ENCODE data around the gene ADAM12.

DNA sequence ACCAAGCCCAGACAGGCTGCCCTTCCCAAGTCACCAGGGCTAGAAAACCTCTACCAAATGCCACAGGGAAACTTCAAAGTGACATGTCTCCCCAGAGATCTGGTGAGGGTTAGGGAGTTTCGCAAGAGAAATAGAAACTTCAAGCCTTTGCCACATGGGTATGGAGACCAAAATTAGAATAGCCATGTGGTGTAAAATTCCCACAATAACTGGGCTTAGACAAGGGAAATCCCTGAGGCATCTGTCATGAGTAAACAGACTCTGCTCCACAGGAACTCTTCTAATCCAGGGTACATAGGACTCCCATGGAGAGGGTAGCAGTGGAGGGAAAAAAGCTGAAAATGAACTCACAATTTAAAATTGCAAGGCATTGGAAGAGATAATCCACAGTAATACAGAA lies 14.3 kb downstream of the ADAM12 start:
- TF ChIP-seq, protein P1, sequence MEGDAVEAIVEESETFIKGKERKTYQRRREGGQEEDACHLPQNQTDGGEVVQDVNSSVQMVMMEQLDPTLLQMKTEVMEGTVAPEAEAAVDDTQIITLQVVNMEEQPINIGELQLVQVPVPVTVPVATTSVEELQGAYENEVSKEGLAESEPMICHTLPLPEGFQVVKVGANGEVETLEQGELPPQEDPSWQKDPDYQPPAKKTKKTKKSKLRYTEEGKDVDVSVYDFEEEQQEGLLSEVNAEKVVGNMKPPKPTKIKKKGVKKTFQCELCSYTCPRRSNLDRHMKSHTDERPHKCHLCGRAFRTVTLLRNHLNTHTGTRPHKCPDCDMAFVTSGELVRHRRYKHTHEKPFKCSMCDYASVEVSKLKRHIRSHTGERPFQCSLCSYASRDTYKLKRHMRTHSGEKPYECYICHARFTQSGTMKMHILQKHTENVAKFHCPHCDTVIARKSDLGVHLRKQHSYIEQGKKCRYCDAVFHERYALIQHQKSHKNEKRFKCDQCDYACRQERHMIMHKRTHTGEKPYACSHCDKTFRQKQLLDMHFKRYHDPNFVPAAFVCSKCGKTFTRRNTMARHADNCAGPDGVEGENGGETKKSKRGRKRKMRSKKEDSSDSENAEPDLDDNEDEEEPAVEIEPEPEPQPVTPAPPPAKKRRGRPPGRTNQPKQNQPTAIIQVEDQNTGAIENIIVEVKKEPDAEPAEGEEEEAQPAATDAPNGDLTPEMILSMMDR (IDR thresholded peaks at IDR 0.05), result no peak
- TF ChIP-seq POLR2A (IDR thresholded peaks at IDR 0.05), result no peak
- TF ChIP-seq POLR2AphosphoS5 (IDR thresholded peaks at IDR 0.05), result no peak

All from prostate gland (tissue), 2 donors.